IMR-90 (cell line): ENCODE data around the gene C22orf39.

Experiments
- BHLHE40 ChIP-seq: fragments of 150-350 bp; IDR thresholded peaks from 2 replicates; pipeline ENCODE4 v1.6.1; 2016; ENCODE audit warnings: mild to moderate bottlenecking, low read depth, low read length
- CEBPB ChIP-seq: IDR thresholded peaks from 2 replicates; pipeline ENCODE4 v1.6.1; 2012; ENCODE audit warnings: low read depth, low read length, improper control_type of control experiment
- CHD1 ChIP-seq: IDR thresholded peaks from 2 replicates; pipeline ENCODE4 v1.6.1; 2012; ENCODE audit warnings: low read depth, low read length, improper control_type of control experiment
- FOS ChIP-seq: fragments of 150-350 bp; IDR thresholded peaks from 2 replicates; pipeline ENCODE4 v1.6.1; 2016; ENCODE audit warnings: low read depth, low read length
- MAFK ChIP-seq: IDR thresholded peaks from 2 replicates; pipeline ENCODE4 v1.6.1; 2012; ENCODE audit warnings: low read depth, low read length, improper control_type of control experiment
- MXI1 ChIP-seq: IDR thresholded peaks from 2 replicates; pipeline ENCODE4 v1.6.1; 2012; ENCODE audit warnings: low read depth, mild to moderate bottlenecking, low read length, moderate library complexity, borderline replicate concordance
- POLR2A ChIP-seq: IDR thresholded peaks from 2 replicates; pipeline ENCODE4 v1.6.1; 2012; ENCODE audit warnings: mild to moderate bottlenecking, low read depth, low read length
- RAD21 ChIP-seq: IDR thresholded peaks from 2 replicates; pipeline ENCODE4 v1.6.1; 2012; ENCODE audit warnings: low read length, improper control_type of control experiment
- RCOR1 ChIP-seq: IDR thresholded peaks from 2 replicates; pipeline ENCODE4 v1.6.1; 2012; ENCODE audit warnings: mild to moderate bottlenecking, low read length, improper control_type of control experiment; ENCODE audit not compliant: insufficient replicate concordance
- RFX5 ChIP-seq: IDR thresholded peaks from 2 replicates; pipeline ENCODE4 v1.8.0; 2012; ENCODE audit warnings: low read depth, mild to moderate bottlenecking, low read length, moderate library complexity
- SMC3 ChIP-seq: fragments of 150-350 bp; IDR thresholded peaks from 2 replicates; pipeline ENCODE4 v1.6.1; 2016; ENCODE audit warnings: low read depth, mild to moderate bottlenecking, antibody characterized with exemption, low read length, moderate library complexity
- TF ChIP-seq, protein P1 (sequence below): conservative IDR thresholded peaks from 2 replicates; pipeline ENCODE4 v1.5.1; 2012; ENCODE audit warnings: mild to moderate bottlenecking, low read depth, low read length, improper control_type of control experiment
- TF ChIP-seq, protein P2 (sequence below): fragments of 150-350 bp; IDR thresholded peaks from 2 replicates; pipeline ENCODE4 v1.6.1; 2016; ENCODE audit warnings: low read depth, mild to moderate bottlenecking, low read length, moderate library complexity, borderline replicate concordance

DNA sequence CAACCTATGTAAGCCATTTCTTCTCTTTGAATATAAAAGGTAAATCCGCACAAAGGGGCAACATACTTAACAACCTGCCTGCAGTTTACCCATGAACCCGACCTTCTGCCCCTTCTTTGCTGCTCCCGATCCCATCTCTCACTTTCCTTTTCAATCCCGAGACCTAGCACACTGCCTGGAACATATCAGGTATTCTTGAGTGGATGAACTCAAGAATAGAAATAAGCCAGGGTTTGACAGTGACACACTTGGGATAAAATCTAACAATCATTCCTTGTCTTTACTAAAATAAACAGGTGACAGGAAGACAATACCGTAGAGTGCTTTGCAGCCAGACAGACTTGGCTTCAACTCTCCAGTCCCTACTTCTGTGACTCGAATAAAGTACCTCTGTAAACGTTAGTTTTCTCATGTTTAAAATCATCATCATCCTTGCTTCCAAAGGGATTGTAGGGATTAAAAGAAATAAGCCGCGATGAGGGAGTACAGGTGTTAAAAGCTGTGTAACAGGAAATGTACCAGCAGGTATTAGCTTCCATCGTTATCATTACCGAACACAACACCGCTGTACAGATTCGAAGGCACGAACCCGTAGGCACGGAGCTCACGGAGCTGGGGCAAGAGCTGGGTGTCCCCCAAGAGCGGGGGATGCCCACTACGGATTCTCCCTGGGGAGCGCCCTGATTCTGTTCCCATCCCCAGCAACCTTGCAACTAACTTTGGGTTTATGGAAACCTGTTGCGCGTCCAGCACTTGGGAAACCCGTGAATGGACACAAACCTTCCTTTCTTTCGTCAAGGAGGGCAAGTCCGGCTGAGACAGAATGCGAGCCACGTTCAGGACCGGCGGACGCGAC, 30.8 kb upstream of the C22orf39 start:
- no peak for TF ChIP-seq BHLHE40
- TF ChIP-seq MXI1 = no peak
- TF ChIP-seq, protein P1, sequence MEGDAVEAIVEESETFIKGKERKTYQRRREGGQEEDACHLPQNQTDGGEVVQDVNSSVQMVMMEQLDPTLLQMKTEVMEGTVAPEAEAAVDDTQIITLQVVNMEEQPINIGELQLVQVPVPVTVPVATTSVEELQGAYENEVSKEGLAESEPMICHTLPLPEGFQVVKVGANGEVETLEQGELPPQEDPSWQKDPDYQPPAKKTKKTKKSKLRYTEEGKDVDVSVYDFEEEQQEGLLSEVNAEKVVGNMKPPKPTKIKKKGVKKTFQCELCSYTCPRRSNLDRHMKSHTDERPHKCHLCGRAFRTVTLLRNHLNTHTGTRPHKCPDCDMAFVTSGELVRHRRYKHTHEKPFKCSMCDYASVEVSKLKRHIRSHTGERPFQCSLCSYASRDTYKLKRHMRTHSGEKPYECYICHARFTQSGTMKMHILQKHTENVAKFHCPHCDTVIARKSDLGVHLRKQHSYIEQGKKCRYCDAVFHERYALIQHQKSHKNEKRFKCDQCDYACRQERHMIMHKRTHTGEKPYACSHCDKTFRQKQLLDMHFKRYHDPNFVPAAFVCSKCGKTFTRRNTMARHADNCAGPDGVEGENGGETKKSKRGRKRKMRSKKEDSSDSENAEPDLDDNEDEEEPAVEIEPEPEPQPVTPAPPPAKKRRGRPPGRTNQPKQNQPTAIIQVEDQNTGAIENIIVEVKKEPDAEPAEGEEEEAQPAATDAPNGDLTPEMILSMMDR = no peak
- no peak for TF ChIP-seq RFX5
- no peak for TF ChIP-seq MAFK
- no peak for TF ChIP-seq POLR2A
- TF ChIP-seq, protein P2, sequence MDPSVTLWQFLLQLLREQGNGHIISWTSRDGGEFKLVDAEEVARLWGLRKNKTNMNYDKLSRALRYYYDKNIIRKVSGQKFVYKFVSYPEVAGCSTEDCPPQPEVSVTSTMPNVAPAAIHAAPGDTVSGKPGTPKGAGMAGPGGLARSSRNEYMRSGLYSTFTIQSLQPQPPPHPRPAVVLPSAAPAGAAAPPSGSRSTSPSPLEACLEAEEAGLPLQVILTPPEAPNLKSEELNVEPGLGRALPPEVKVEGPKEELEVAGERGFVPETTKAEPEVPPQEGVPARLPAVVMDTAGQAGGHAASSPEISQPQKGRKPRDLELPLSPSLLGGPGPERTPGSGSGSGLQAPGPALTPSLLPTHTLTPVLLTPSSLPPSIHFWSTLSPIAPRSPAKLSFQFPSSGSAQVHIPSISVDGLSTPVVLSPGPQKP = no peak
- TF ChIP-seq RCOR1 = no peak
- no peak for TF ChIP-seq RAD21
- TF ChIP-seq SMC3 = no peak
- TF ChIP-seq CEBPB = no peak
- no peak for TF ChIP-seq CHD1
- no peak for TF ChIP-seq FOS
